Measurements from ENCODE around the gene PARD3.

Gene PARD3

GRCh38 chr10:34638406-34639054 lies 176.6 kb downstream of the PARD3 start:
- Histone ChIP-seq H3K9me3 (ENCODE audit: insufficient read depth, low read length, severe bottlenecking) (no peaks in the 10 kb centered on the region), H4K20me1 (ENCODE audit: insufficient read depth, low read length) (peaks cover 73% of the 10 kb centered on the region), H3K4me2 (ENCODE audit: insufficient read depth, low read length) (no peak overlapping the region), H3K27ac (ENCODE audit: low read length) (no peak overlapping the region), H3K4me3 (ENCODE audit: low read depth in 1 of 2, low read length in 2 of 2) (no peak overlapping the region), H3K4me1 (ENCODE audit: insufficient read depth, low read length) (no peaks in the 10 kb centered on the region), H3K79me2 (ENCODE audit: insufficient read depth, low read length) (peaks cover 65% of the 10 kb centered on the region), H3K27me3 (ENCODE audit: insufficient read depth, low read length, poor library complexity) (no peaks in the 10 kb centered on the region), H3K36me3 (ENCODE audit: insufficient read depth, low read length) (no peaks in the 10 kb centered on the region), H2AFZ (ENCODE audit: low read depth, low read length) (no peak overlapping the region), H3K9ac (ENCODE audit: low read depth, low read length) (no peak overlapping the region)
- TF ChIP-seq, protein P1, sequence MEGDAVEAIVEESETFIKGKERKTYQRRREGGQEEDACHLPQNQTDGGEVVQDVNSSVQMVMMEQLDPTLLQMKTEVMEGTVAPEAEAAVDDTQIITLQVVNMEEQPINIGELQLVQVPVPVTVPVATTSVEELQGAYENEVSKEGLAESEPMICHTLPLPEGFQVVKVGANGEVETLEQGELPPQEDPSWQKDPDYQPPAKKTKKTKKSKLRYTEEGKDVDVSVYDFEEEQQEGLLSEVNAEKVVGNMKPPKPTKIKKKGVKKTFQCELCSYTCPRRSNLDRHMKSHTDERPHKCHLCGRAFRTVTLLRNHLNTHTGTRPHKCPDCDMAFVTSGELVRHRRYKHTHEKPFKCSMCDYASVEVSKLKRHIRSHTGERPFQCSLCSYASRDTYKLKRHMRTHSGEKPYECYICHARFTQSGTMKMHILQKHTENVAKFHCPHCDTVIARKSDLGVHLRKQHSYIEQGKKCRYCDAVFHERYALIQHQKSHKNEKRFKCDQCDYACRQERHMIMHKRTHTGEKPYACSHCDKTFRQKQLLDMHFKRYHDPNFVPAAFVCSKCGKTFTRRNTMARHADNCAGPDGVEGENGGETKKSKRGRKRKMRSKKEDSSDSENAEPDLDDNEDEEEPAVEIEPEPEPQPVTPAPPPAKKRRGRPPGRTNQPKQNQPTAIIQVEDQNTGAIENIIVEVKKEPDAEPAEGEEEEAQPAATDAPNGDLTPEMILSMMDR (IDR thresholded peaks at IDR 0.05; ENCODE audit: borderline replicate concordance, extremely low read depth, low read length, poor library complexity, severe bottlenecking), result peak; percentile 93
- no peak for TF ChIP-seq EZH2 (IDR thresholded peaks at IDR 0.05; ENCODE audit: borderline replicate concordance, low read depth, low read length, severe bottlenecking)
- ATAC-seq (ENCODE audit: insufficient read depth, low read depth), result peak; percentile 70
- DNase-seq, result peak; percentile 76

GRCh38 chr10:34637418-34637911 lies 177.6 kb downstream of the PARD3 start:
- Histone ChIP-seq H3K9ac (ENCODE audit: low read depth, low read length) (no peak overlapping the region), H3K27me3 (ENCODE audit: insufficient read depth, low read length, poor library complexity) (no peaks in the 10 kb centered on the region), H3K36me3 (ENCODE audit: insufficient read depth, low read length) (no peaks in the 10 kb centered on the region), H4K20me1 (ENCODE audit: insufficient read depth, low read length) (peaks cover 72% of the 10 kb centered on the region), H3K4me2 (ENCODE audit: insufficient read depth, low read length) (no peak overlapping the region), H3K79me2 (ENCODE audit: insufficient read depth, low read length) (peaks cover 58% of the 10 kb centered on the region), H3K4me1 (ENCODE audit: insufficient read depth, low read length) (no peaks in the 10 kb centered on the region), H2AFZ (ENCODE audit: low read depth, low read length) (no peak overlapping the region), H3K27ac (ENCODE audit: low read length) (no peak overlapping the region), H3K9me3 (ENCODE audit: insufficient read depth, low read length, severe bottlenecking) (no peaks in the 10 kb centered on the region), H3K4me3 (ENCODE audit: low read depth in 1 of 2, low read length in 2 of 2) (no peak overlapping the region)
- peak; percentile 74 for ATAC-seq (ENCODE audit: insufficient read depth, low read depth)
- TF ChIP-seq EZH2 (IDR thresholded peaks at IDR 0.05; ENCODE audit: borderline replicate concordance, low read depth, low read length, severe bottlenecking), result no peak
- TF ChIP-seq, protein P1 (IDR thresholded peaks at IDR 0.05; ENCODE audit: borderline replicate concordance, extremely low read depth, low read length, poor library complexity, severe bottlenecking), result peak; percentile 97
- peak; percentile 72 for DNase-seq

DNA sequence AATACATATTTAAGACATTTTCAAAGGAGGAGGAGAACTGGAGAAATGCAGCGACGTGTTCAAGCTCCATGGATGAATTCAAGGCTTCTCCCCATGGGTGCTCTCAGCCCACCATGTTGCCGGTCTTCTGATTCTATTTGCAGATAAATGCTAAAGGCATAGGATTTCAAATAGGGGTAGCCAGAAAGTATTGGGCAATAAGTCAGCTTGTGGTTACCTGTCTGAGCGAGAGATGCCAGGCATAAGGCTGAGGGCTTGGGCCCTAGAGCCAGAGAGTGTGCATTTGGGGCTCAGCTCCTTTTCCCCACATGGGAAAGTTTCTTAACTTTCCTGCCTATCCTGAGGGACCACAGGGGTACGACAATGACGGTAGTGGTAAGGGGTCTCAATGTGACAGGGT lies 180.0 kb downstream of the PARD3 start:
- no peak overlapping the region for H3K9ac ChIP-seq (ENCODE audit: low read depth, low read length)
- no peak for ATAC-seq (ENCODE audit: insufficient read depth, low read depth)
- H3K4me2 ChIP-seq (ENCODE audit: insufficient read depth, low read length), result no peak overlapping the region
- H3K27me3 ChIP-seq (ENCODE audit: insufficient read depth, low read length, poor library complexity), result no peaks in the 10 kb centered on the region
- no peaks in the 10 kb centered on the region for H3K9me3 ChIP-seq (ENCODE audit: insufficient read depth, low read length, severe bottlenecking)
- no peak for DNase-seq
- TF ChIP-seq, protein P1 (IDR thresholded peaks at IDR 0.05; ENCODE audit: borderline replicate concordance, extremely low read depth, low read length, poor library complexity, severe bottlenecking), result no peak
- TF ChIP-seq EZH2 (IDR thresholded peaks at IDR 0.05; ENCODE audit: borderline replicate concordance, low read depth, low read length, severe bottlenecking), result no peak
- peaks cover 58% of the 10 kb centered on the region for H3K79me2 ChIP-seq (ENCODE audit: insufficient read depth, low read length)
- H3K36me3 ChIP-seq (ENCODE audit: insufficient read depth, low read length), result no peaks in the 10 kb centered on the region
- no peak overlapping the region for H3K27ac ChIP-seq (ENCODE audit: low read length)
- no peaks in the 10 kb centered on the region for H3K4me1 ChIP-seq (ENCODE audit: insufficient read depth, low read length)
- H2AFZ ChIP-seq (ENCODE audit: low read depth, low read length), result no peak overlapping the region
- H4K20me1 ChIP-seq (ENCODE audit: insufficient read depth, low read length), result peaks cover 67% of the 10 kb centered on the region
- no peak overlapping the region for H3K4me3 ChIP-seq (ENCODE audit: low read depth in 1 of 2, low read length in 2 of 2)
